ENCODE measurements around the gene URB2. TPM values are rescaled to one million over a fixed set of nuclear protein-coding genes. Genes with fewer than 3 reads are reported as not detected.
A peak's percentile ranks its signal among the peaks of the same experiment; 100 is the strongest.

URB2 gene
- total and polyA plus RNA-seq, 2 of the 13 experiments (the other 11 are each of a cell fraction or from before 2014, with no cell fraction given): 4.0 to 17.6 TPM

DNA sequence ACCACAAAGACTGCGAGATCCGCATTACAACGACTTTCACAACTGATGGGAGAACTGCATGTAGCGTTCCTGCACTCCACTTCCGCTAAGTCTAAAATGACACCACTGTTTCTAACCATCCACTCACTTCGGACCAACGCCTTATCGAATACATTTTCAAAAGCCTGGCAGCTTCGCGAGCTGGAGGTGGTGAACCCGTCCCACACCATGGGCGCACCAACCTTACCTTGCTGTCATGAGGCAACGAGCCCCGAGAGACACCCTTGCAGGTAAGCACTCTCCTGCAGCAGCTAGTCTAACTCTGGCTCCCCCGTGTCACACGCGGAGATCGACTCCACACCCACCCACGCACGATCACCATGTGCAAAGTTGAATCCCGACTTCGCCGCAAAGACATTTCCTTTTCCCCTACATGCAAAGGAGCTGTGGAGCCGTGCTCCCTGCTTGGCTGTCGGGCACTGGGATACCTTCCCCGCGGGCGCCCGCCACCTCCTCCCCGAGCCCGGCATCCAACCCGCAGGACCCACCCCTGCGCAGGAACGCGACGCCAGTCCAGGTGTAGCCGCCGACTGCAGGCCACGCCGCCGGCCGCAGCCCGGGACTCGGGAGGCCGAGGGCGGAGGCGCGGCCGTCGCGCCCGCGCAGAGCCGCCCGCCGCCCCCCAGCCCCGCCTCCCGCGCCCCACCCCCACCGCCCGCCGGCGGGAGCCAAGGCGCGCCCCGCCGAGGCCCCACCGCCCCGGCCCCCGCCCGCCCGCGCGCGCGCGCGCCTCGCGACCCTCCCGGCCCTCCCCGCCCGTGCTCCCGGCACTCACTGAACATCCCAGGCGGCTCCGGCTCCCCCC is 754 bp upstream of the URB2 start (continued):
- TF ChIP-seq SNAI1 (CRISPR knock-in tag; IDR thresholded peaks at IDR 0.05; ENCODE audit: borderline replicate concordance) (no peak), GATAD2A (CRISPR knock-in tag; IDR thresholded peaks at IDR 0.05) (no peak; the same call in 1 of the 2 replicates), NFKBIZ (CRISPR knock-in tag; IDR thresholded peaks at IDR 0.05) (no peak), GFI1 (CRISPR knock-in tag; IDR thresholded peaks at IDR 0.05; ENCODE audit: borderline replicate concordance) (0 out of 2 replicates have a peak, but pooled peaks have one; percentile 36), ZBTB20 (CRISPR knock-in tag; IDR thresholded peaks at IDR 0.05; ENCODE audit: borderline replicate concordance, low read depth) (0 out of 2 replicates have a peak, but pooled peaks have one; percentile 45), AGO1 (IDR thresholded peaks at IDR 0.05; ENCODE audit: low read depth, low read length, poor library complexity, severe bottlenecking) (no peak), AKAP8 (CRISPR knock-in tag; IDR thresholded peaks at IDR 0.05) (no peak), NFATC3 (CRISPR knock-in tag; IDR thresholded peaks at IDR 0.05) (no peak), ZKSCAN8 (CRISPR knock-in tag; IDR thresholded peaks at IDR 0.05; ENCODE audit: borderline replicate concordance) (0 out of 2 replicates have a peak, but pooled peaks have one; percentile 36), EED (CRISPR knock-in tag; IDR thresholded peaks at IDR 0.05) (peak; percentile 68; the same call in 1 of the 2 replicates), CBX2 (IDR thresholded peaks at IDR 0.05; ENCODE audit: low read depth, low read length) (no peak), CBX2 (CRISPR knock-in tag; IDR thresholded peaks at IDR 0.05; ENCODE audit: low read depth) (no peak), FOXP1 (IDR thresholded peaks at IDR 0.05) (no peak), FOXP1 (CRISPR knock-in tag; IDR thresholded peaks at IDR 0.05) (no peak), ERF (CRISPR knock-in tag; IDR thresholded peaks at IDR 0.05) (0 out of 2 replicates have a peak, but pooled peaks have one; percentile 26), ZNF766 (CRISPR knock-in tag; IDR thresholded peaks at IDR 0.05; ENCODE audit: borderline replicate concordance) (no peak), SYNCRIP (IDR thresholded peaks at IDR 0.05; ENCODE audit: insufficient read depth, low read depth, low read length) (no peak), ZNF580 (CRISPR knock-in tag; IDR thresholded peaks at IDR 0.05; ENCODE audit: borderline replicate concordance, low read depth) (0 out of 2 replicates have a peak, but pooled peaks have one; percentile 46), MEIS1 (CRISPR knock-in tag; IDR thresholded peaks at IDR 0.05; ENCODE audit: borderline replicate concordance) (no peak)
- TF ChIP-seq, protein P1, sequence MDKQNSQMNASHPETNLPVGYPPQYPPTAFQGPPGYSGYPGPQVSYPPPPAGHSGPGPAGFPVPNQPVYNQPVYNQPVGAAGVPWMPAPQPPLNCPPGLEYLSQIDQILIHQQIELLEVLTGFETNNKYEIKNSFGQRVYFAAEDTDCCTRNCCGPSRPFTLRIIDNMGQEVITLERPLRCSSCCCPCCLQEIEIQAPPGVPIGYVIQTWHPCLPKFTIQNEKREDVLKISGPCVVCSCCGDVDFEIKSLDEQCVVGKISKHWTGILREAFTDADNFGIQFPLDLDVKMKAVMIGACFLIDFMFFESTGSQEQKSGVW (CRISPR knock-in tag; IDR thresholded peaks at IDR 0.05; ENCODE audit: borderline replicate concordance): no peak
- TF ChIP-seq, protein P2, sequence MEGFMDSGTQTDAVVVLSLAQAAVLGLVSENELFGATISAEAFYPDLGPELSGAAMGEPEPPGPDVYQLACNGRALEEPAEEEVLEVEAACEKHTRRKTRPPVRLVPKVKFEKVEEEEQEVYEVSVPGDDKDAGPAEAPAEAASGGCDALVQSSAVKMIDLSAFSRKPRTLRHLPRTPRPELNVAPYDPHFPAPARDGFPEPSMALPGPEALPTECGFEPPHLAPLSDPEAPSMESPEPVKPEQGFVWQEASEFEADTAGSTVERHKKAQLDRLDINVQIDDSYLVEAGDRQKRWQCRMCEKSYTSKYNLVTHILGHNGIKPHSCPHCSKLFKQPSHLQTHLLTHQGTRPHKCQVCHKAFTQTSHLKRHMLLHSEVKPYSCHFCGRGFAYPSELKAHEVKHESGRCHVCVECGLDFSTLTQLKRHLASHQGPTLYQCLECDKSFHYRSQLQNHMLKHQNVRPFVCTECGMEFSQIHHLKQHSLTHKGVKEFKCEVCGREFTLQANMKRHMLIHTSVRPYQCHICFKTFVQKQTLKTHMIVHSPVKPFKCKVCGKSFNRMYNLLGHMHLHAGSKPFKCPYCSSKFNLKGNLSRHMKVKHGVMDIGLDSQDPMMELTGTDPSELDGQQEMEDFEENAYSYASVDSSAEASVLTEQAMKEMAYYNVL (CRISPR knock-in tag; IDR thresholded peaks at IDR 0.05; ENCODE audit: borderline replicate concordance): no peak
- TF ChIP-seq, protein P3, sequence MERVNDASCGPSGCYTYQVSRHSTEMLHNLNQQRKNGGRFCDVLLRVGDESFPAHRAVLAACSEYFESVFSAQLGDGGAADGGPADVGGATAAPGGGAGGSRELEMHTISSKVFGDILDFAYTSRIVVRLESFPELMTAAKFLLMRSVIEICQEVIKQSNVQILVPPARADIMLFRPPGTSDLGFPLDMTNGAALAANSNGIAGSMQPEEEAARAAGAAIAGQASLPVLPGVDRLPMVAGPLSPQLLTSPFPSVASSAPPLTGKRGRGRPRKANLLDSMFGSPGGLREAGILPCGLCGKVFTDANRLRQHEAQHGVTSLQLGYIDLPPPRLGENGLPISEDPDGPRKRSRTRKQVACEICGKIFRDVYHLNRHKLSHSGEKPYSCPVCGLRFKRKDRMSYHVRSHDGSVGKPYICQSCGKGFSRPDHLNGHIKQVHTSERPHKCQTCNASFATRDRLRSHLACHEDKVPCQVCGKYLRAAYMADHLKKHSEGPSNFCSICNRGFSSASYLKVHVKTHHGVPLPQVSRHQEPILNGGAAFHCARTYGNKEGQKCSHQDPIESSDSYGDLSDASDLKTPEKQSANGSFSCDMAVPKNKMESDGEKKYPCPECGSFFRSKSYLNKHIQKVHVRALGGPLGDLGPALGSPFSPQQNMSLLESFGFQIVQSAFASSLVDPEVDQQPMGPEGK (CRISPR knock-in tag; IDR thresholded peaks at IDR 0.05): peak; percentile 29
- TF ChIP-seq, protein P4, sequence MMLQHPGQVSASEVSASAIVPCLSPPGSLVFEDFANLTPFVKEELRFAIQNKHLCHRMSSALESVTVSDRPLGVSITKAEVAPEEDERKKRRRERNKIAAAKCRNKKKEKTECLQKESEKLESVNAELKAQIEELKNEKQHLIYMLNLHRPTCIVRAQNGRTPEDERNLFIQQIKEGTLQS (CRISPR knock-in tag; IDR thresholded peaks at IDR 0.05): peak; percentile 10; the same call in 1 of the 2 replicates
